ENCODE data around the gene CLPTM1.
"Not testable (repeated sequence)": the region's sequence is repeated elsewhere in the genome, so short reads cannot be mapped to it uniquely, and the experiment has no call there.

CLPTM1 gene

DNA sequence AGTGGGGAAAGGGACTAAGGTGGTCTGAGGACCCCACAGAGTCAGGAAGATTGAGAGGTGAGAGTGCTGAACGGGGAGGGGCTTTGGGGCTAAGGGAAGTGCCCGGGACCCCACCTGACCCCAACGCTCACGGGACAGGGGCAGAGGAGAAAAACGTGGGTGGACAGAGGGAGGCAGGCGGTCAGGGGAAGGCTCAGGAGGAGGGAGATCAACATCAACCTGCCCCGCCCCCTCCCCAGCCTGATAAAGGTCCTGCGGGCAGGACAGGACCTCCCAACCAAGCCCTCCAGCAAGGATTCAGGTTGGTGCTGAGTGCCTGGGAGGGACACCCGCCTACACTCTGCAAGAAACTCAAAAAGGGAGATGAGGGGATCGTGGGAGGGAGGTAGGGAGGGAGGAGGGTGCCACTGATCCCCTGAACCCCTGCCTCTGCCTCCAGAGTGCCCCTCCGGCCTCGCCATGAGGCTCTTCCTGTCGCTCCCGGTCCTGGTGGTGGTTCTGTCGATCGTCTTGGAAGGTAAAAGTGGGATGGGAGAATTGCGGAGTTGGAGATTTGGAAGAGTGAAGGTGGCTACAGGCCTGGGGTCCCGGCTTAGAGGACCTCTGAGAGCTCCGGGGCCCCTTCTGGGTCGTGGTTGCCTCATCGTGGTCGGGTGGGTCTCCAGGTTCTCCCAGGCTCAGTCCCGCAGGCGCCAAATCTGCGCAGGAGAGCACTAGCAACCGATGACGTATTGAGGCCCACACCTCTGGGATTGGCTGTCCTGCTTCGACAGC is 40.6 kb upstream of the CLPTM1 start, which contains the start of gene APOC1:
Gene APOC1, plus strand, starts transcription at position 176 of the 774 bp plus-strand sequence. Its CDS starts 284 bp downstream, at position 460.
- not testable (repeated sequence) for H3K36me3 ChIP-seq (ENCODE audit: control insufficient read depth in 2 of 2, insufficient read depth in 2 of 2, low read length in 2 of 2); H3K27me3 ChIP-seq (ENCODE audit: control insufficient read depth in 2 of 2, insufficient read depth in 2 of 2, low read length in 2 of 2); H3K4me1 ChIP-seq (ENCODE audit: control insufficient read depth in 2 of 2, insufficient read depth in 2 of 2, low read length in 2 of 2); H3K9me3 ChIP-seq (ENCODE audit: control insufficient read depth in 2 of 2, low read length in 2 of 2)
- H3K9ac ChIP-seq (ENCODE audit: low read depth in 1 of 2, low read length in 2 of 2): peak within 1 kb of the TSS; percentile 44 to 57
- H3K4me3 ChIP-seq (ENCODE audit: low read length in 2 of 2): peak within 1 kb of the TSS; percentile 65 to 69
- peak within 1 kb of the TSS in 1 of 2 donors; percentile 23 for H3K27ac ChIP-seq (ENCODE audit: low read depth in 2 of 2, low read length in 2 of 2)

DNA sequence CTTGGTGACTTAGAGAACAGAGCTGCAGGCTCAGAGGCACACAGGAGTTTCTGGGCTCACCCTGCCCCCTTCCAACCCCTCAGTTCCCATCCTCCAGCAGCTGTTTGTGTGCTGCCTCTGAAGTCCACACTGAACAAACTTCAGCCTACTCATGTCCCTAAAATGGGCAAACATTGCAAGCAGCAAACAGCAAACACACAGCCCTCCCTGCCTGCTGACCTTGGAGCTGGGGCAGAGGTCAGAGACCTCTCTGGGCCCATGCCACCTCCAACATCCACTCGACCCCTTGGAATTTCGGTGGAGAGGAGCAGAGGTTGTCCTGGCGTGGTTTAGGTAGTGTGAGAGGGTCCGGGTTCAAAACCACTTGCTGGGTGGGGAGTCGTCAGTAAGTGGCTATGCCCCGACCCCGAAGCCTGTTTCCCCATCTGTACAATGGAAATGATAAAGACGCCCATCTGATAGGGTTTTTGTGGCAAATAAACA is 30.9 kb upstream of the CLPTM1 start:
- H3K27ac ChIP-seq (ENCODE audit: low read depth in 2 of 2, low read length in 2 of 2): peak overlapping the region; percentile 44 to 45

DNA sequence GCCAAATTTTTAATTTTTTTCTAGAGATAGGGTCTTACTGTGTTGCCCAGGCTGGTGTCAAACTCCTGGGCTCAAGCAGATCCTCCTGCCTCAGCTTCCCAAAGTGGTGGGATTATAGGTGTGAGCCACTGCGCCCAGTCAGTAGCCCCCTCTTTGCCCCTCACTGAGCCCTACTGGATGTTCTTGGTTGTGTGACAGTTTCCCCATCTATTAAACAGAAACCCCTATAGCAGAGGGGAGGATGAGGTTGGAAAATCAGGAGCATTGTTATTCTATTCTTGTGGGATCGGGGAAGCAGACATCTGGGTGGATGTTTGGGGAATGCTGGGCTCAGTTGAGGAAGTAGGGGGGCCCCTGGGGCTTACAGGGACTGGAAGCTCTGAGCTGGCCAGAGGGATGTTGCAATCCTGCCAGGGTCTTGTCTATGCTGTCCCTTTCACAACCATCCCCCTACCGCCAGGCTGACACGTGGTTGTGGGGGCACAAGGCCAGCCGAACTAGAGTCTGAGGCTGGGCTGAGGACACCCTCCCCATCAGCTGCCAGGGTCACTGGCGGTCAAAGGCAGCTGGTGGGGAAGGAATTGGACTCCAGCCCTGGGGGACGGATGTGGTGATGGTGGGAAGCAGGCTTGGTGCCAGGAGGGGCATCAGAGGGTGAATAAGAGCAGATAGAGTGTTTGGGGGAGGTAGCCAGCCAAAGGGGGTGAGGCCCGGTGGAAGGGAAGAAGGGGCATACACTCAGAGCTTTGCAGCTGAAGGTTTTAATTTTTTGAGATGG is 29.9 kb upstream of the CLPTM1 start:
- peaks cover 3 to 9% of the 10 kb centered on the region in 2 donors for H3K4me1 ChIP-seq (ENCODE audit: control insufficient read depth in 2 of 2, insufficient read depth in 2 of 2, low read length in 2 of 2)
- H3K9ac ChIP-seq (ENCODE audit: low read depth in 1 of 2, low read length in 2 of 2): no peak overlapping the region
- peak overlapping the region; percentile 31 to 67 for H3K27ac ChIP-seq (ENCODE audit: low read depth in 2 of 2, low read length in 2 of 2)

More for the DNA sequence above, 30.9 kb upstream of the CLPTM1 start:
- no peaks in the 10 kb centered on the region for H3K36me3 ChIP-seq (ENCODE audit: control insufficient read depth in 2 of 2, insufficient read depth in 2 of 2, low read length in 2 of 2)
- no peak overlapping the region for H3K9ac ChIP-seq (ENCODE audit: low read depth in 1 of 2, low read length in 2 of 2)
- no peaks in the 10 kb centered on the region for H3K9me3 ChIP-seq (ENCODE audit: control insufficient read depth in 2 of 2, low read length in 2 of 2)
- H3K27me3 ChIP-seq (ENCODE audit: control insufficient read depth in 2 of 2, insufficient read depth in 2 of 2, low read length in 2 of 2): peaks cover 0 to 2% of the 10 kb centered on the region in 2 donors
- peaks cover 3 to 9% of the 10 kb centered on the region in 2 donors for H3K4me1 ChIP-seq (ENCODE audit: control insufficient read depth in 2 of 2, insufficient read depth in 2 of 2, low read length in 2 of 2)
- no peak overlapping the region for H3K4me3 ChIP-seq (ENCODE audit: low read length in 2 of 2)

DNA sequence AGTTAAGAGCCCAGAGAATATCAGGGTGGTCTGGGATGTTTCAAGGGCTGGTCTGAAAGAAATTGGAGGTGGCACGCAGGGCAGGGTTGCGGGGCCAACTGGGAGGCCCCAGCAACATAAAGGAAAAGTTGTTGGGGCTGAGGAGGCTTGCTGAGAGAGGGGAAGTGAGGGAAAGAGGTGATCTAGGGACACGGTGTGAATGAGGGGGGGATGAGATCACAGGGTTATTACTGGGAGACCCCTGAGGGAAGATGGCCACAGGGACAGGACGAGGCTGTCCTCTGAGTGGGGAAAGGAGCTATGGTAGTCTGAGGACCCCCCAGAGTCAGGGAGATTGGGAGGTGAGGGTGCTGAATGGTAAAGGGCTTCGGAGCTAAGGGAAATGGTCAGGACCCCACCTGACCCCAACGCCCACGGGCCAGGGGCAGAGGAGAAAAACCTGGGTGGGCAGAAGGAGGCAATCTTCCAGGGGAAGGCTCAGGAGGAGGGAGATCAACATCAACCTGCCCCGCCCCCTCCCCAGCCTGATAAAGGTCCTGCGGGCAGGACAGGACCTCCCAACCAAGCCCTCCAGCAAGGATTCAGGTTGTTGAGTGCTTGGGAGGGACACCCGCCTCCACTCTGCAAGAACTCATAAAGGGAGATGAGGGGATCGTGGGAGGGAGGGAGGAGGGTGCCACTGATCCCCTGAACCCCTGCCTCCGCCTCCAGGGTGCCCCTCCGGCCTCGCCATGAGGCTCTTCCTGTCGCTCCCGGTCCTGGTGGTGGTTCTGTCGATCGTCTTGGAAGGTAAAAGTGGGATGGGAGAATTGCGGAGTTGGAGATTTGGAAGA is 28.7 kb upstream of the CLPTM1 start:
- H3K36me3 ChIP-seq (ENCODE audit: control insufficient read depth in 2 of 2, insufficient read depth in 2 of 2, low read length in 2 of 2); H3K9me3 ChIP-seq (ENCODE audit: control insufficient read depth in 2 of 2, low read length in 2 of 2); H3K9ac ChIP-seq (ENCODE audit: low read depth in 1 of 2, low read length in 2 of 2); H3K4me1 ChIP-seq (ENCODE audit: control insufficient read depth in 2 of 2, insufficient read depth in 2 of 2, low read length in 2 of 2); H3K27me3 ChIP-seq (ENCODE audit: control insufficient read depth in 2 of 2, insufficient read depth in 2 of 2, low read length in 2 of 2): not testable (repeated sequence)
- Histone ChIP-seq H3K4me3 (ENCODE audit: low read length in 2 of 2) (peak overlapping the region in 1 of 2 donors; percentile 50), H3K27ac (ENCODE audit: low read depth in 2 of 2, low read length in 2 of 2) (peak overlapping the region in 1 of 2 donors; percentile 56)

More for the DNA sequence above, 29.9 kb upstream of the CLPTM1 start:
- H3K9me3 ChIP-seq (ENCODE audit: control insufficient read depth in 2 of 2, low read length in 2 of 2): no peaks in the 10 kb centered on the region
- H3K27me3 ChIP-seq (ENCODE audit: control insufficient read depth in 2 of 2, insufficient read depth in 2 of 2, low read length in 2 of 2): peaks cover 0 to 2% of the 10 kb centered on the region in 2 donors
- H3K4me3 ChIP-seq (ENCODE audit: low read length in 2 of 2): no peak overlapping the region
- no peaks in the 10 kb centered on the region for H3K36me3 ChIP-seq (ENCODE audit: control insufficient read depth in 2 of 2, insufficient read depth in 2 of 2, low read length in 2 of 2)

DNA sequence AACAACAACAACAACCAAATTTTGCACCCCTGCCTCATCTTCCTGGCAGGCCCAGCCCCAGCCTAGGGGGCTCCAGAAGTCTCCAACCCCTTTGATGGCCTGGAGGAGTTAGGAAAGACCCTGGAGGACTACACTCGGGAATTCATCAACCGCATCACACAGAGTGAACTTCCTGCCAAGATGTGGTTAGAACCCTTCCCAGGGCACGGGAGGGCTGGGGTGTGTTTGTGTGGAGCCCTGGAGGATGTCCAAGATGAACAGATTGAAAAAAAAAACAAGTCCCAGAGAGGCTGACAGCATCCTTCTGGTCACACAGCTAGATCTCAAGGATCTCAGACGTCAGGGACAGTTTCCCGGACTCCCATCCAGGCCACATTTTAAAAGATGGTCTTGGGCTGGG is 27.4 kb upstream of the CLPTM1 start:
- Histone ChIP-seq H3K27me3 (ENCODE audit: control insufficient read depth in 2 of 2, insufficient read depth in 2 of 2, low read length in 2 of 2) (peaks cover 0 to 2% of the 10 kb centered on the region in 2 donors), H3K4me3 (ENCODE audit: low read length in 2 of 2) (no peak overlapping the region), H3K4me1 (ENCODE audit: control insufficient read depth in 2 of 2, insufficient read depth in 2 of 2, low read length in 2 of 2) (peaks cover 3 to 9% of the 10 kb centered on the region in 2 donors), H3K36me3 (ENCODE audit: control insufficient read depth in 2 of 2, insufficient read depth in 2 of 2, low read length in 2 of 2) (no peaks in the 10 kb centered on the region), H3K9ac (ENCODE audit: low read depth in 1 of 2, low read length in 2 of 2) (no peak overlapping the region), H3K27ac (ENCODE audit: low read depth in 2 of 2, low read length in 2 of 2) (peak overlapping the region; percentile 31 to 63), H3K9me3 (ENCODE audit: control insufficient read depth in 2 of 2, low read length in 2 of 2) (no peaks in the 10 kb centered on the region)

DNA sequence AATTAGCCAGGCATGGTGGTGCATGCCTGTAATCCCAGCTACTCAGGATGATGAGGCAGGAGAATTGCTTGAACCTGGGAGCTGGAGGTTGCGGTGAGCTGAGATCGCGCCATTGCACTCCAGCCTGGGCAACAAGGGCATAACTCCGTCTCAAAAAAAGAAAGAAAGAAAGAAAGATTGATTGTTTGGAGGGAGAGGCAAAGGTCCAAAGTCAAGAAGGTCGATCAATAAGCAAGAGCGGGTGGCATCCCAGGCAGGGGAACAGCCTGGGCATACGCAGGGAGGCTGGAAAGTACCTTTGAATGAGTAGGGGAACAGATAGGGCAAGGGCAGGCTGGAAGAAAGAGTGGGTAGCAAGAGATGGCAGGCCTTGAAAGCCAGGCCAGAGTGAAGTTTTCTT is 25.1 kb upstream of the CLPTM1 start:
- Histone ChIP-seq H3K36me3 (ENCODE audit: control insufficient read depth in 2 of 2, insufficient read depth in 2 of 2, low read length in 2 of 2) (no peaks in the 10 kb centered on the region), H3K4me3 (ENCODE audit: low read length in 2 of 2) (no peak overlapping the region), H3K27me3 (ENCODE audit: control insufficient read depth in 2 of 2, insufficient read depth in 2 of 2, low read length in 2 of 2) (peaks cover 0 to 2% of the 10 kb centered on the region in 2 donors), H3K9ac (ENCODE audit: low read depth in 1 of 2, low read length in 2 of 2) (no peak overlapping the region), H3K27ac (ENCODE audit: low read depth in 2 of 2, low read length in 2 of 2) (no peak overlapping the region), H3K9me3 (ENCODE audit: control insufficient read depth in 2 of 2, low read length in 2 of 2) (no peaks in the 10 kb centered on the region), H3K4me1 (ENCODE audit: control insufficient read depth in 2 of 2, insufficient read depth in 2 of 2, low read length in 2 of 2) (peaks cover 0 to 9% of the 10 kb centered on the region in 2 donors)

DNA sequence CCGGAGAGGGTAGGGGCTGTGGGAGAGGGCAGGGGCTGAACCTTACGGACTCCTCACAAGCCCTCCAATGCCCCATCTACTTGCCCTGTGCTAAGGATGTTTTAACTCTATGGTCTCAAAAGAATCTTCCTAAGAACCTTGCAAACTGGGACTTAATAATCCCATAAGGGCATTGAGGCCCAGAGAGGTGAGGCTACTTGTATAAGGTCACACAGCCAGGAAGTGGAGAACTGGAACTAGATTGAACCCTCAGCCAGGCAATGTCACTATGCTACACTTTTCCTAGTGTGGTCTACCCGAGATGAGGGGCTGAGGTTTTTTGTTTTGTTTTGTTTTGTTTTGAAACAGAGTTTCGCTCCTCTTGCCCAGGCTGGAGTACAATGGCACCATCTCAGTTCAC is 23.6 kb upstream of the CLPTM1 start:
- Histone ChIP-seq H3K9ac (ENCODE audit: low read depth in 1 of 2, low read length in 2 of 2) (no peak overlapping the region), H3K36me3 (ENCODE audit: control insufficient read depth in 2 of 2, insufficient read depth in 2 of 2, low read length in 2 of 2) (no peaks in the 10 kb centered on the region), H3K9me3 (ENCODE audit: control insufficient read depth in 2 of 2, low read length in 2 of 2) (no peaks in the 10 kb centered on the region), H3K27ac (ENCODE audit: low read depth in 2 of 2, low read length in 2 of 2) (no peak overlapping the region), H3K27me3 (ENCODE audit: control insufficient read depth in 2 of 2, insufficient read depth in 2 of 2, low read length in 2 of 2) (peaks cover 0 to under 1% of the 10 kb centered on the region in 2 donors), H3K4me1 (ENCODE audit: control insufficient read depth in 2 of 2, insufficient read depth in 2 of 2, low read length in 2 of 2) (peaks cover 0 to 12% of the 10 kb centered on the region in 2 donors), H3K4me3 (ENCODE audit: low read length in 2 of 2) (no peak overlapping the region)

- Histone ChIP-seq H3K27ac (ENCODE audit: low read depth in 2 of 2, low read length in 2 of 2) (no peak overlapping the region), H3K4me3 (ENCODE audit: low read length in 2 of 2) (no peak overlapping the region), H3K27me3 (ENCODE audit: control insufficient read depth in 2 of 2, insufficient read depth in 2 of 2, low read length in 2 of 2) (no peaks in the 10 kb centered on the region), H3K4me1 (ENCODE audit: control insufficient read depth in 2 of 2, insufficient read depth in 2 of 2, low read length in 2 of 2) (peaks cover 0 to 3% of the 10 kb centered on the region in 2 donors), H3K36me3 (ENCODE audit: control insufficient read depth in 2 of 2, insufficient read depth in 2 of 2, low read length in 2 of 2) (no peaks in the 10 kb centered on the region), H3K9ac (ENCODE audit: low read depth in 1 of 2, low read length in 2 of 2) (no peak overlapping the region), H3K9me3 (ENCODE audit: control insufficient read depth in 2 of 2, low read length in 2 of 2) (no peaks in the 10 kb centered on the region)
Observed at GRCh38 chr19:44939668-44940067, 15.5 kb upstream of the CLPTM1 start.

GRCh38 chr19:44942067-44942571 is 13.1 kb upstream of the CLPTM1 start, which contains the start of gene APOC4:
Gene APOC4, plus strand, starts transcription at chr19:44942237. Its CDS starts 41 bp downstream, at chr19:44942278.
- Histone ChIP-seq H3K27ac (ENCODE audit: low read depth in 2 of 2, low read length in 2 of 2) (no peak within 1 kb of the TSS), H3K9ac (ENCODE audit: low read depth in 1 of 2, low read length in 2 of 2) (no peak within 1 kb of the TSS), H3K4me1 (ENCODE audit: control insufficient read depth in 2 of 2, insufficient read depth in 2 of 2, low read length in 2 of 2) (no peaks in the 10 kb centered on the region), H3K27me3 (ENCODE audit: control insufficient read depth in 2 of 2, insufficient read depth in 2 of 2, low read length in 2 of 2) (no peaks in the 10 kb centered on the region), H3K9me3 (ENCODE audit: control insufficient read depth in 2 of 2, low read length in 2 of 2) (no peaks in the 10 kb centered on the region), H3K4me3 (ENCODE audit: low read length in 2 of 2) (no peak within 1 kb of the TSS), H3K36me3 (ENCODE audit: control insufficient read depth in 2 of 2, insufficient read depth in 2 of 2, low read length in 2 of 2) (no peaks in the 10 kb centered on the region)

All from mucosa of rectum (tissue), 2 donors.